ENCODE data around the gene RFNG. TPM values are rescaled to one million over a fixed set of nuclear protein-coding genes. Genes with fewer than 3 reads are reported as not detected.
A peak's percentile ranks its signal among the peaks of the same experiment; 100 is the strongest.

The RFNG gene
- total RNA-seq, 1 donor = 46.3 TPM

DNA sequence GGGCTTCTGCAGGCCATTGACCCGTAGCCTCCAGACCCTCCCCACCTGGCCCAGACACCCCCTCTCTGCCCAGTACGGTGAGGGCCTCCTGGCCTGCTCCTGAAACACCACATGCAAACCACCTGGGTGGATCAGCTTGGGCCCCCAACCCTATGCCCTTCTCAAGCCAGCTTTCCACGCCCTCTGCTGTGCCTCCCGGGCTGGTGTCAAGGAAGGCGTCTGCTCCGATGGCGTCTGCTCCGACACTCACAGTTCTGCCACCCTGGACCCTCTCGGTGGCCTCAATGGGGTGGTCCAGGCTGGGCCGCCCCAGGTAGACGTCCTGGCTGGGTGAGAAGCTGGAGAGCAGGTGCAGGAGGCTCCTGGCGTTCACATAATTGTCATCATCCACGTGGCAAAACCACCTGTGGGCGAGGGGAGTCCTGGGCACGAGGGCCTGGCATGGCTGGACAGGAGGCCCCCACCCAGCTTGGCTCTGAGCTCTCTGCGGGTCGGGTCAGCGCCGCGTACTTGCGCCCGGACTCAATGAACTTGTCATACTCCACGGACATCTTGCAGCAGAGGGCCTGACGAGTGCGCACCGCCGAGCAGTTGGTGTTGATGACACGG, 1.4 kb downstream of the RFNG start:
- DNase-seq (ENCODE audit: insufficient read length, low spot score, missing footprints) = peak; percentile 84
- Histone ChIP-seq H3K36me3 (ENCODE audit: insufficient read depth, low read length) (peaks cover 45% of the 10 kb centered on the region), H3K4me1 (ENCODE audit: insufficient read depth, low read length) (peaks cover 12% of the 10 kb centered on the region), H4K20me1 (ENCODE audit: insufficient read depth, low read length) (peaks cover 4% of the 10 kb centered on the region), H3K4me2 (ENCODE audit: insufficient read depth, low read length) (peak overlapping the region; percentile 69), H3K79me2 (ENCODE audit: insufficient read depth, low read length) (peaks cover 46% of the 10 kb centered on the region), H3K4me3 (ENCODE audit: insufficient read depth, low read length) (peak overlapping the region; percentile 91), H3K9me3 (ENCODE audit: low read depth, low read length) (no peaks in the 10 kb centered on the region), H3K27ac (ENCODE audit: low read depth, low read length) (peak overlapping the region; percentile 7), H3K27me3 (ENCODE audit: insufficient read depth, low read length) (no peaks in the 10 kb centered on the region), H2AFZ (ENCODE audit: low read length) (peak overlapping the region; percentile 17)
- TF ChIP-seq, protein P1, sequence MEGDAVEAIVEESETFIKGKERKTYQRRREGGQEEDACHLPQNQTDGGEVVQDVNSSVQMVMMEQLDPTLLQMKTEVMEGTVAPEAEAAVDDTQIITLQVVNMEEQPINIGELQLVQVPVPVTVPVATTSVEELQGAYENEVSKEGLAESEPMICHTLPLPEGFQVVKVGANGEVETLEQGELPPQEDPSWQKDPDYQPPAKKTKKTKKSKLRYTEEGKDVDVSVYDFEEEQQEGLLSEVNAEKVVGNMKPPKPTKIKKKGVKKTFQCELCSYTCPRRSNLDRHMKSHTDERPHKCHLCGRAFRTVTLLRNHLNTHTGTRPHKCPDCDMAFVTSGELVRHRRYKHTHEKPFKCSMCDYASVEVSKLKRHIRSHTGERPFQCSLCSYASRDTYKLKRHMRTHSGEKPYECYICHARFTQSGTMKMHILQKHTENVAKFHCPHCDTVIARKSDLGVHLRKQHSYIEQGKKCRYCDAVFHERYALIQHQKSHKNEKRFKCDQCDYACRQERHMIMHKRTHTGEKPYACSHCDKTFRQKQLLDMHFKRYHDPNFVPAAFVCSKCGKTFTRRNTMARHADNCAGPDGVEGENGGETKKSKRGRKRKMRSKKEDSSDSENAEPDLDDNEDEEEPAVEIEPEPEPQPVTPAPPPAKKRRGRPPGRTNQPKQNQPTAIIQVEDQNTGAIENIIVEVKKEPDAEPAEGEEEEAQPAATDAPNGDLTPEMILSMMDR (IDR thresholded peaks at IDR 0.05; ENCODE audit: extremely low read depth, low read depth, low read length) = no peak

DNA sequence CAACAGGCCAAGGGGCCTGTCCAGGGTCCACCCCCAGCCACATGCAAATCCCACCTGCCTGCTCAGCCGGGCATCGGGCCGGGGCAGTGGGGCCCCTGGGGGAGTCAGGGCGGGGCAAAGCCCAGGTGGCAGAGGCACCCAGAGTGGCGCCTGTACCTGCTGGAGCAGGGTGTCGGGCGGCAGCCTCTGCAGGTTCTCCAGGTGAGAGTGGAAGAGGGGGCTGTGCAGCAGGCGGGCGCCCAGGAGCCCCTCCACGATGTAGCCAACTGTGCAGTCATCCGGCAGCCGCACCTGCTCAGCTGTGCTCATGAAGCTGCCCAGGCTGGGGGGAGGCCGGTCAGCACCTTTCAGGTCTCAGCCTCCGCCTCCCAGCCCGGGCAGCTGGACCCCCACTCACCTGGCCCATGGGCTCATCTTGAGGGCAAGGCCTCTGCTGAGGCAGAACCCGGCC, 2.1 kb downstream of the RFNG start:
- Histone ChIP-seq H3K79me2 (ENCODE audit: insufficient read depth, low read length) (peaks cover 44% of the 10 kb centered on the region), H3K36me3 (ENCODE audit: insufficient read depth, low read length) (peaks cover 39% of the 10 kb centered on the region), H3K4me3 (ENCODE audit: insufficient read depth, low read length) (no peak overlapping the region), H3K4me1 (ENCODE audit: insufficient read depth, low read length) (peaks cover 12% of the 10 kb centered on the region), H3K27ac (ENCODE audit: low read depth, low read length) (no peak overlapping the region), H2AFZ (ENCODE audit: low read length) (no peak overlapping the region), H4K20me1 (ENCODE audit: insufficient read depth, low read length) (peaks cover 4% of the 10 kb centered on the region), H3K4me2 (ENCODE audit: insufficient read depth, low read length) (no peak overlapping the region), H3K9me3 (ENCODE audit: low read depth, low read length) (no peaks in the 10 kb centered on the region), H3K27me3 (ENCODE audit: insufficient read depth, low read length) (no peaks in the 10 kb centered on the region)
- TF ChIP-seq, protein P1 (IDR thresholded peaks at IDR 0.05; ENCODE audit: extremely low read depth, low read depth, low read length) = no peak
- DNase-seq (ENCODE audit: insufficient read length, low spot score, missing footprints) = peak; percentile 73

DNA sequence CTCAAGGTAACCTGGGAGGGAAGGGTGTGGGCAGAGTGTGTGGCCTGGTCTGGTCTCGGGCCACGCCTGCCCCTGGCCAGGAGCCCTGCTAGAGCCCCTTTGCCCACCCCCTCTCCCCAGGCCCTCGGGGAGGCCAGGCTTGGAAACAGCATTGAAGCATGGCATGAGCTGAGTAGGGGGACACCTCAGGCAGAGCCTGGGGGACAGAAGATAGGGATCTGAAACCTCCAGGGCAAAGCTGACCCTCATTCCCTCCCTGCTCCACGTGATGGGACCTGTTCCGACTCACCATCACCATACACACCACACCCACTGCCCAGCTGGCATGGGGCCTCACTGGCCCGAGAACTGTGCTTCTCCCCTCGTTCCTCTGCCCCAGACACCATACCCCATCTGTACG, 2.5 kb downstream of the RFNG start:
- Histone ChIP-seq H3K9me3 (ENCODE audit: low read depth, low read length) (no peaks in the 10 kb centered on the region), H3K79me2 (ENCODE audit: insufficient read depth, low read length) (peaks cover 40% of the 10 kb centered on the region), H4K20me1 (ENCODE audit: insufficient read depth, low read length) (peaks cover 4% of the 10 kb centered on the region), H3K27ac (ENCODE audit: low read depth, low read length) (no peak overlapping the region), H3K4me1 (ENCODE audit: insufficient read depth, low read length) (peaks cover 12% of the 10 kb centered on the region), H3K4me3 (ENCODE audit: insufficient read depth, low read length) (no peak overlapping the region), H3K36me3 (ENCODE audit: insufficient read depth, low read length) (peaks cover 35% of the 10 kb centered on the region), H2AFZ (ENCODE audit: low read length) (no peak overlapping the region), H3K27me3 (ENCODE audit: insufficient read depth, low read length) (no peaks in the 10 kb centered on the region), H3K4me2 (ENCODE audit: insufficient read depth, low read length) (no peak overlapping the region)
- DNase-seq (ENCODE audit: insufficient read length, low spot score, missing footprints) = peak; percentile 86
- TF ChIP-seq, protein P1 (IDR thresholded peaks at IDR 0.05; ENCODE audit: extremely low read depth, low read depth, low read length) = no peak

DNA sequence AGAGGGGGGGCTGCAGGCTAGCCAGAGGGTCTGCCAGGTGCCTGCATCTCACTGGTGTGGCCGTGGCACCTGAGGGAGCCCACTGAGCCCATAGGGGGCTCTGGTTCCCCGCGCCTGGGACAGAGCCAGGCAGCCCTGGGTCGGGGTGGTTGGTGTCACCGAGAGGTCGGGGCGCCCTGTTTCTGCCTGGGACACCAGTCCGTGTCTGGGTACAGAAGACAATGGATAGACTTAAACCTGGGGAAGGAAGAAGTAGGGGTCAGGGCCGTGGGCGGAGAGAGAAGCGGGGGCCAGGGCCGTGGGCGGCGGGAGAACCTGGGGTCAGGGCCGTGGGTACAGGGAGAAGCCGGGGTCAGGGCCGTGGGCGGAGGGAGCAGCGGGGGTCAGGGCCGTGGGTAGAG, 3.0 kb downstream of the RFNG start:
- peaks cover 30% of the 10 kb centered on the region for H3K36me3 ChIP-seq (ENCODE audit: insufficient read depth, low read length)
- H2AFZ ChIP-seq (ENCODE audit: low read length) = no peak overlapping the region
- TF ChIP-seq, protein P1 (IDR thresholded peaks at IDR 0.05; ENCODE audit: extremely low read depth, low read depth, low read length) = no peak
- peaks cover 12% of the 10 kb centered on the region for H3K4me1 ChIP-seq (ENCODE audit: insufficient read depth, low read length)
- H3K27me3 ChIP-seq (ENCODE audit: insufficient read depth, low read length) = no peaks in the 10 kb centered on the region
- no peak overlapping the region for H3K4me2 ChIP-seq (ENCODE audit: insufficient read depth, low read length)
- peak; percentile 85 for DNase-seq (ENCODE audit: insufficient read length, low spot score, missing footprints)
- peaks cover 4% of the 10 kb centered on the region for H4K20me1 ChIP-seq (ENCODE audit: insufficient read depth, low read length)
- peaks cover 35% of the 10 kb centered on the region for H3K79me2 ChIP-seq (ENCODE audit: insufficient read depth, low read length)
- no peak overlapping the region for H3K4me3 ChIP-seq (ENCODE audit: insufficient read depth, low read length)
- no peaks in the 10 kb centered on the region for H3K9me3 ChIP-seq (ENCODE audit: low read depth, low read length)
- no peak overlapping the region for H3K27ac ChIP-seq (ENCODE audit: low read depth, low read length)
